ENCODE data around the gene REST. TPM values are rescaled to one million over a fixed set of nuclear protein-coding genes. Genes with fewer than 3 reads are reported as not detected.
A peak's percentile ranks its signal among the peaks of the same experiment; 100 is the strongest.

REST gene
- polyA plus RNA-seq, 3 donors: 6.3 to 71.2 (median 44.2) TPM

DNA sequence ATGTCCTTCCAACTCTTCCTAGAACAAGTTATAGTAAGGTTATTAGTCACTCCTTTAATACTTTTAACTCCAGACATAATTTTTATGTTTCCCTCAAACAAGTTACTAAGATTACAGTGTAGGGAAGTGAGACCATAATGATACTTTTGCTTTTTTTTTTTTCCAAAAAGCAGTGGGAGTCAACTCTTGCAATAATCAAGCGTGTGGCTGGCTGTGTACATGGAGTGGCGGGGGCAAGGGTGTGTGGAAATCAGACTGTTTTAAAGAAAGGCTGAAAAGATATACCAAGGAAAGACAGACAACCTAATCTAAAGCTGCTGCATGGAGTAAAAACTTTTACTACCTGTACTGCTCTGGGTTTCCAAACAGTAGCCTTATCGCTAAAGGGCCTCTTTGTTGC is 65.6 kb downstream of the REST start:
- no peak overlapping the region for H3K9ac ChIP-seq (ENCODE audit: insufficient read depth, low read length, poor library complexity, severe bottlenecking)
- intact Hi-C loops (cut with micrococcal nuclease): no loop called here
- TF ChIP-seq, protein P1, sequence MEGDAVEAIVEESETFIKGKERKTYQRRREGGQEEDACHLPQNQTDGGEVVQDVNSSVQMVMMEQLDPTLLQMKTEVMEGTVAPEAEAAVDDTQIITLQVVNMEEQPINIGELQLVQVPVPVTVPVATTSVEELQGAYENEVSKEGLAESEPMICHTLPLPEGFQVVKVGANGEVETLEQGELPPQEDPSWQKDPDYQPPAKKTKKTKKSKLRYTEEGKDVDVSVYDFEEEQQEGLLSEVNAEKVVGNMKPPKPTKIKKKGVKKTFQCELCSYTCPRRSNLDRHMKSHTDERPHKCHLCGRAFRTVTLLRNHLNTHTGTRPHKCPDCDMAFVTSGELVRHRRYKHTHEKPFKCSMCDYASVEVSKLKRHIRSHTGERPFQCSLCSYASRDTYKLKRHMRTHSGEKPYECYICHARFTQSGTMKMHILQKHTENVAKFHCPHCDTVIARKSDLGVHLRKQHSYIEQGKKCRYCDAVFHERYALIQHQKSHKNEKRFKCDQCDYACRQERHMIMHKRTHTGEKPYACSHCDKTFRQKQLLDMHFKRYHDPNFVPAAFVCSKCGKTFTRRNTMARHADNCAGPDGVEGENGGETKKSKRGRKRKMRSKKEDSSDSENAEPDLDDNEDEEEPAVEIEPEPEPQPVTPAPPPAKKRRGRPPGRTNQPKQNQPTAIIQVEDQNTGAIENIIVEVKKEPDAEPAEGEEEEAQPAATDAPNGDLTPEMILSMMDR (IDR thresholded peaks at IDR 0.05): no peak
- H3K36me3 ChIP-seq (replicated peaks in 1 of 2; ENCODE audit: control insufficient read depth in 1 of 2, insufficient read depth in 2 of 2, low read length in 2 of 2): peaks cover 51 to 61% of the 10 kb centered on the region in 2 donors
- Mint-ChIP-seq H3K9me3 (peaks cover 0 to 9% (median 3%) of the 10 kb centered on the region in 7 donors), H3K27me3 (ENCODE audit: low read depth in 3 of 3) (peaks cover 0 to 1% (median 0%) of the 10 kb centered on the region in 3 donors), H3K36me3 (peaks cover 49 to 62% of the 10 kb centered on the region in 2 donors), H3K27ac (no peak overlapping the region), H3K4me1 (peaks cover 15% of the 10 kb centered on the region), H3K4me3 (no peak overlapping the region)
- no peak for DNase-seq
- no peak overlapping the region for H3K4me3 ChIP-seq (replicated peaks in 1 of 3; ENCODE audit: low read depth in 2 of 3, low read length in 3 of 3)
- no peak overlapping the region for H3K4me2 ChIP-seq (replicated peaks; ENCODE audit: extremely low read depth, low read length, poor library complexity, severe bottlenecking)
- peaks cover 19 to 23% of the 10 kb centered on the region in 2 donors for H3K4me1 ChIP-seq (ENCODE audit: control insufficient read depth in 1 of 2, insufficient read depth in 2 of 2, low read length in 2 of 2)
- H3K9me3 ChIP-seq (replicated peaks in 1 of 2; ENCODE audit: control insufficient read depth in 1 of 2, insufficient read depth in 1 of 2, low read length in 2 of 2): peaks cover 4 to 14% of the 10 kb centered on the region in 2 donors
- H3K27me3 ChIP-seq (ENCODE audit: control insufficient read depth in 2 of 2, insufficient read depth in 2 of 2, low read length in 2 of 2): no peaks in the 10 kb centered on the region
- peaks cover 32% of the 10 kb centered on the region for H4K20me1 ChIP-seq (ENCODE audit: insufficient read depth, low read length)
- H3K27ac ChIP-seq (ENCODE audit: low read depth in 1 of 2, low read length in 2 of 2): no peak overlapping the region
- peaks cover 50% of the 10 kb centered on the region for H3K79me2 ChIP-seq (ENCODE audit: insufficient read depth, low read length)
- H2AFZ ChIP-seq (ENCODE audit: insufficient read depth, low read depth, low read length, poor library complexity, severe bottlenecking): no peak overlapping the region
- 80% methylated on average over 1 of the region's 3 CpGs for WGBS (ENCODE audit: insufficient coverage)

DNA sequence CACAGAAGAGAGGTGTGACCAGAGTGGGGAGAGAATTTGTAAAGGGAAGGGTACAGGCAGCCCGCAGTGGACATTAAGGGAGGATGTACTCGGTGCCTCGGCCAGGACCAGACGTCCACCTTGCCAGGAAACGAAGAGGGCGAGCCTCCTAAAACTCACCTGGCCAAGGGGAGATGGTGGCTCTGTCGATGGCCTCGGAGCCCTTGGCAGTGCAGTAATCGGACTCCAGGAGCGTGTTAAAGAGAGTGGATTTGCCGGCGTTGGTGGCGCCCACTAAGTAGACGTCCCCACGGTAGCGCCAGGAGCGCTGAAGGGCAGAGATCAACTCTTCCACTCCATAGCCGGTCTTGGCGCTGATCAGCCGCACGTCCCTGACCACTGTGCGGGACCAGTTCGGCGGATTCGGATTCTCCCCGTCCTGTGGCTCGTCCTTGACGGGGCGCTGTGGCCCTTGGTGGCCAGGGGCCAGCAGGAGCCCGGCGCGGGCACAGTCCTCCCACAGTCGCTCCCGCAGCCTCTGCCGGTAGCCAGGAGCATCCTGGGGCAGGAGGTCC is 68.7 kb downstream of the REST start:
- peaks cover 30% of the 10 kb centered on the region for H3K4me1 Mint-ChIP-seq
- peaks cover 74% of the 10 kb centered on the region for H3K79me2 ChIP-seq (ENCODE audit: insufficient read depth, low read length)
- peak overlapping the region; percentile 86 for H3K9ac ChIP-seq (ENCODE audit: insufficient read depth, low read length, poor library complexity, severe bottlenecking)
- H3K36me3 Mint-ChIP-seq: peaks cover 27 to 43% of the 10 kb centered on the region in 2 donors
- H3K9me3 Mint-ChIP-seq: peaks cover 0 to 9% (median 3%) of the 10 kb centered on the region in 7 donors
- intact Hi-C loops (cut with micrococcal nuclease): loop anchor here (5.0 kb wide), 2 partner anchors 69 to 539 kb away; partner anchors contain the start of genes REST (in 2 of the 2), PAICS (in 1 of the 2) and PPAT (in 1 of the 2)
- no peaks in the 10 kb centered on the region for H3K27me3 ChIP-seq (ENCODE audit: control insufficient read depth in 2 of 2, insufficient read depth in 2 of 2, low read length in 2 of 2)
- H3K4me1 ChIP-seq (ENCODE audit: control insufficient read depth in 1 of 2, insufficient read depth in 2 of 2, low read length in 2 of 2): peaks cover 34 to 43% of the 10 kb centered on the region in 2 donors
- peak overlapping the region; percentile 86 to 99 (median 87) for H3K4me3 ChIP-seq (replicated peaks in 1 of 3; ENCODE audit: low read depth in 2 of 3, low read length in 3 of 3)
- no peaks in the 10 kb centered on the region for H3K27me3 Mint-ChIP-seq (ENCODE audit: low read depth in 3 of 3)
- peak in 1 of 3 donors; percentile 15 for DNase-seq
- peaks cover 54% of the 10 kb centered on the region for H4K20me1 ChIP-seq (ENCODE audit: insufficient read depth, low read length)
- TF ChIP-seq, protein P1 (IDR thresholded peaks at IDR 0.05): no peak
- H3K4me3 Mint-ChIP-seq: peak overlapping the region; percentile 100
- peak overlapping the region in 3 of 7 donors; percentile 65 to 74 (median 68) for H3K27ac Mint-ChIP-seq
- H3K27ac ChIP-seq (ENCODE audit: low read depth in 1 of 2, low read length in 2 of 2): peak overlapping the region in 1 of 2 donors; percentile 95
- H3K4me2 ChIP-seq (replicated peaks; ENCODE audit: extremely low read depth, low read length, poor library complexity, severe bottlenecking): peak overlapping the region; percentile 96
- H3K36me3 ChIP-seq (replicated peaks in 1 of 2; ENCODE audit: control insufficient read depth in 1 of 2, insufficient read depth in 2 of 2, low read length in 2 of 2): peaks cover 29 to 32% of the 10 kb centered on the region in 2 donors
- 4% methylated on average over 35 of the region's 35 CpGs for WGBS (ENCODE audit: insufficient coverage)
- H3K9me3 ChIP-seq (replicated peaks in 1 of 2; ENCODE audit: control insufficient read depth in 1 of 2, insufficient read depth in 1 of 2, low read length in 2 of 2): peaks cover 4 to 14% of the 10 kb centered on the region in 2 donors
- H2AFZ ChIP-seq (ENCODE audit: insufficient read depth, low read depth, low read length, poor library complexity, severe bottlenecking): peak overlapping the region; percentile 98
